Measurements from ENCODE around the gene MYO9A. TPM values are rescaled to one million over a fixed set of nuclear protein-coding genes. Genes with fewer than 3 reads are reported as not detected.

Gene MYO9A
- total and polyA plus RNA-seq, 10 of the 15 experiments (the other 5 are each of a cell fraction or from before 2014, with no cell fraction given) = 3.3 to 25.3 (median 12.2) TPM

GRCh38 chr15:72141171-72142084 lies 23.5 kb upstream of the MYO9A start (continued):
- no peak for TF ChIP-seq ZBTB11 (CRISPR knock-in tag; IDR thresholded peaks at IDR 0.05)
- TF ChIP-seq, protein P1, sequence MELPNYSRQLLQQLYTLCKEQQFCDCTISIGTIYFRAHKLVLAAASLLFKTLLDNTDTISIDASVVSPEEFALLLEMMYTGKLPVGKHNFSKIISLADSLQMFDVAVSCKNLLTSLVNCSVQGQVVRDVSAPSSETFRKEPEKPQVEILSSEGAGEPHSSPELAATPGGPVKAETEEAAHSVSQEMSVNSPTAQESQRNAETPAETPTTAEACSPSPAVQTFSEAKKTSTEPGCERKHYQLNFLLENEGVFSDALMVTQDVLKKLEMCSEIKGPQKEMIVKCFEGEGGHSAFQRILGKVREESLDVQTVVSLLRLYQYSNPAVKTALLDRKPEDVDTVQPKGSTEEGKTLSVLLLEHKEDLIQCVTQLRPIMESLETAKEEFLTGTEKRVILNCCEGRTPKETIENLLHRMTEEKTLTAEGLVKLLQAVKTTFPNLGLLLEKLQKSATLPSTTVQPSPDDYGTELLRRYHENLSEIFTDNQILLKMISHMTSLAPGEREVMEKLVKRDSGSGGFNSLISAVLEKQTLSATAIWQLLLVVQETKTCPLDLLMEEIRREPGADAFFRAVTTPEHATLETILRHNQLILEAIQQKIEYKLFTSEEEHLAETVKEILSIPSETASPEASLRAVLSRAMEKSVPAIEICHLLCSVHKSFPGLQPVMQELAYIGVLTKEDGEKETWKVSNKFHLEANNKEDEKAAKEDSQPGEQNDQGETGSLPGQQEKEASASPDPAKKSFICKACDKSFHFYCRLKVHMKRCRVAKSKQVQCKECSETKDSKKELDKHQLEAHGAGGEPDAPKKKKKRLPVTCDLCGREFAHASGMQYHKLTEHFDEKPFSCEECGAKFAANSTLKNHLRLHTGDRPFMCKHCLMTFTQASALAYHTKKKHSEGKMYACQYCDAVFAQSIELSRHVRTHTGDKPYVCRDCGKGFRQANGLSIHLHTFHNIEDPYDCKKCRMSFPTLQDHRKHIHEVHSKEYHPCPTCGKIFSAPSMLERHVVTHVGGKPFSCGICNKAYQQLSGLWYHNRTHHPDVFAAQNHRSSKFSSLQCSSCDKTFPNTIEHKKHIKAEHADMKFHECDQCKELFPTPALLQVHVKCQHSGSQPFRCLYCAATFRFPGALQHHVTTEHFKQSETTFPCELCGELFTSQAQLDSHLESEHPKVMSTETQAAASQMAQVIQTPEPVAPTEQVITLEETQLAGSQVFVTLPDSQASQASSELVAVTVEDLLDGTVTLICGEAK (IDR thresholded peaks at IDR 0.05; ENCODE audit: borderline replicate concordance) = 0 out of 2 replicates have a peak, but pooled peaks have one; percentile 31
- TF ChIP-seq KLF5 (IDR thresholded peaks at IDR 0.05; ENCODE audit: partially characterized antibody) = no peak
- TF ChIP-seq MXI1 (IDR thresholded peaks at IDR 0.05; ENCODE audit: low read depth, low read length) = no peak
- TF ChIP-seq IRF4 (IDR thresholded peaks at IDR 0.05; ENCODE audit: low read depth, low read length) = peak; percentile 71; the same call in 1 of the 2 replicates
- no peak for TF ChIP-seq IRF5 (IDR thresholded peaks at IDR 0.05; ENCODE audit: borderline replicate concordance)
- TF ChIP-seq SMAD5 (IDR thresholded peaks at IDR 0.05; ENCODE audit: low read depth) = no peak
- TF ChIP-seq NFYA (IDR thresholded peaks at IDR 0.05; ENCODE audit: borderline replicate concordance, low read depth, low read length) = no peak
- TF ChIP-seq ZNF217 (IDR thresholded peaks at IDR 0.05) = no peak; the same call in 1 of the 2 replicates
- TF ChIP-seq CREB1 (IDR thresholded peaks at IDR 0.05; ENCODE audit: low read depth) = 0 out of 2 replicates have a peak, but pooled peaks have one; percentile 42
- TF ChIP-seq, protein P2, sequence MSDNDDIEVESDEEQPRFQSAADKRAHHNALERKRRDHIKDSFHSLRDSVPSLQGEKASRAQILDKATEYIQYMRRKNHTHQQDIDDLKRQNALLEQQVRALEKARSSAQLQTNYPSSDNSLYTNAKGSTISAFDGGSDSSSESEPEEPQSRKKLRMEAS (IDR thresholded peaks at IDR 0.05; ENCODE audit: low read depth, low read length) = no peak
- TF ChIP-seq EP300 (IDR thresholded peaks at IDR 0.05; ENCODE audit: borderline replicate concordance in 1 of 2, control insufficient read depth in 1 of 2, low read depth in 2 of 2, low read length in 2 of 2) = peak; percentile 81 to 84
- TF ChIP-seq PBX3 (IDR thresholded peaks at IDR 0.05; ENCODE audit: insufficient replicate concordance, low read depth, low read length) = no peak
- no peak for TF ChIP-seq NFXL1 (IDR thresholded peaks at IDR 0.05; ENCODE audit: borderline replicate concordance)

Measured in GM12878 (cell line).